ENCODE data around the gene MEX3B. TPM values are rescaled to one million over a fixed set of nuclear protein-coding genes. Genes with fewer than 3 reads are reported as not detected.
"Not testable (repeated sequence)": the region's sequence is repeated elsewhere in the genome, so short reads cannot be mapped to it uniquely, and the experiment has no call there.

Gene MEX3B
- total RNA-seq, 6 experiments from 2014 or later, result 0.39 to 1.7 (median 0.84) TPM

DNA sequence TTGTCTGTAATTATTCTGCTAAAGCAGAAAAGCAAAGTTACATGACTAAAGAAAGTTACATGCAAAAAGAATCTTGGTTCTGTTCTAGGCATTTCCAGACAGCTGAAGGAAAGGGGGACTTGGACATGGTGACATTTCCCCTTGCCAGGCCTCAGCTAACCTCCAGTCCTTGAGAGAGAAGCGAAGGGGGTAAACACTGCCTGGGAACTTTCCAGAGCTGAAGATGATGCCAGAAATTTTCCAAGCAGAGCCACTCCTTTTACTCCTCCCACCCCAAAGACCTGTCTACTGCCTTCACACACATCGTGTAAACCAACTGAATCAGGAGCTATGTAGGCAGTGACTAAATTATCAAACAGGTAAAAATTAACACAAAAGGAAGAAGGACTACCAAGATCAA lies 5.4 kb downstream of the MEX3B start:
- ATAC-seq (no peak), DNase-seq (no peak)
- no peak overlapping the region for H3K4me3 ChIP-seq
- peaks cover 0 to 3% of the 10 kb centered on the region in 2 donors for H3K27me3 ChIP-seq
- TF ChIP-seq POLR2A (IDR thresholded peaks at IDR 0.05) (no peak), CTCF (IDR thresholded peaks at IDR 0.05) (no peak)
- intact Hi-C loops (cut with DNase I), result no loop called here
- H3K36me3 ChIP-seq, result no peaks in the 10 kb centered on the region
- no peaks in the 10 kb centered on the region for H3K9me3 ChIP-seq
- no peak overlapping the region for H3K27ac ChIP-seq
- peaks cover 0 to 11% (median 0%) of the 10 kb centered on the region in 4 donors for H3K4me1 ChIP-seq
- WGBS (ENCODE audit: insufficient coverage, low coverage, low lambda C conversion rate, missing lambda C conversion rate), result 39% methylated on average over 2 of the region's 2 CpGs

GRCh38 chr15:82039871-82040270 lies 5.9 kb downstream of the MEX3B start:
- intact Hi-C loops (cut with DNase I), result no loop called here
- Histone ChIP-seq H3K4me1 (peaks cover 0 to 11% (median 0%) of the 10 kb centered on the region in 4 donors), H3K4me3 (no peak overlapping the region), H3K9me3 (no peaks in the 10 kb centered on the region), H3K27ac (no peak overlapping the region), H3K27me3 (peaks cover 0 to 3% of the 10 kb centered on the region in 2 donors), H3K36me3 (no peaks in the 10 kb centered on the region)
- TF ChIP-seq CTCF (IDR thresholded peaks at IDR 0.05) (no peak), POLR2A (IDR thresholded peaks at IDR 0.05) (no peak)
- 80% methylated on average over 6 of the region's 7 CpGs for WGBS (ENCODE audit: insufficient coverage, low coverage, low lambda C conversion rate, missing lambda C conversion rate)
- ATAC-seq (no peak), DNase-seq (no peak)

GRCh38 chr15:82036461-82036860 lies 9.4 kb downstream of the MEX3B start:
- no peak for TF ChIP-seq CTCF (IDR thresholded peaks at IDR 0.05)
- TF ChIP-seq POLR2A (IDR thresholded peaks at IDR 0.05), result no peak

DNA sequence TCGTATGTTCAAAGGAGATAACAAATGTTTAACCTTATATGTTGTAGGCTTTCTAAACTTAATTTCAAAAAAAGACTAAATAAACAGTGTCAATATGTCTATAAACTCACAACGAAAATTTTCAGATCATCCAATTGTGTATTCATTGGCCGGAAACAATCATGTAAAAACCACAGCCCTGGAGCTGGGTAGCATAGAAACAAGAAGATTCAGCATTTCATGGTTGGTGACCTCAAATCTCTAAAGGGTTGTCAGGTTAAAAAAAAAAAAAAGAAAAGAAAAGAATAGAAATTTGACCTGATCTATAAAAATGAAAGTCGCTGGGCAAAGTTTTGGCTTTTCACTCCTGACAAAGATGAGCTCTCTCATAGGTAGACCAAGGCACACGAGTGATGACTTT lies 13.9 kb downstream of the MEX3B start:
- Histone ChIP-seq H3K36me3 (no peaks in the 10 kb centered on the region), H3K9me3 (no peaks in the 10 kb centered on the region), H3K27me3 (no peaks in the 10 kb centered on the region), H3K4me1 (no peaks in the 10 kb centered on the region), H3K27ac (no peak overlapping the region), H3K4me3 (no peak overlapping the region)
- no peak for TF ChIP-seq CTCF (IDR thresholded peaks at IDR 0.05)
- TF ChIP-seq POLR2A (IDR thresholded peaks at IDR 0.05), result no peak
- ATAC-seq (no peak), DNase-seq (no peak)
- WGBS (ENCODE audit: insufficient coverage, low coverage, low lambda C conversion rate, missing lambda C conversion rate), result 56% methylated on average over 5 of the region's 5 CpGs
- intact Hi-C loops (cut with DNase I), result no loop called here

More at GRCh38 chr15:82036461-82036860, 9.4 kb downstream of the MEX3B start:
- H3K4me3 ChIP-seq, result no peak overlapping the region
- DNase-seq (no peak), ATAC-seq (no peak)
- 49% methylated on average over 4 of the region's 7 CpGs for WGBS (ENCODE audit: insufficient coverage, low coverage, low lambda C conversion rate, missing lambda C conversion rate)
- no peaks in the 10 kb centered on the region for H3K27me3 ChIP-seq
- no peaks in the 10 kb centered on the region for H3K36me3 ChIP-seq
- intact Hi-C loops (cut with DNase I), result no loop called here
- no peaks in the 10 kb centered on the region for H3K9me3 ChIP-seq
- peaks cover 0 to 11% (median 0%) of the 10 kb centered on the region in 4 donors for H3K4me1 ChIP-seq
- no peak overlapping the region for H3K27ac ChIP-seq

DNA sequence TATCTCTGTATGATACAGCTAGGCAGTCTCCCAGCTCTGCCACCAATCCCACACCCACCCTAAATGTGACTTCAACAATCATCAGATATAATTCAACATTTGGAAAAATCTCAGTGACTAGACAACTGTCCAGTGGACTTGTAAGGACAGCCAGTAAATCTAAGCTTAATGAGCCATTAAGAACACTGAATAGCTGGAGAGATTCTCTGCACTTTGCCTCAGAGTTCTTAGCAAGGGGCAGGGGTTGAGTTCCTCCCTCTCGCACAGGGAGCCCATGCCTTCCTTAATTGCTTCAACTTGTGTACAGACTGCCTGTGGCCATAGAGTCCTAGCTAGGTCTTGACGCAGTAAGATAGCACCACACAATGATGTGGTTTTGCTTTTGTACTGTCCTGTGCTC lies 15.6 kb downstream of the MEX3B start:
- no peaks in the 10 kb centered on the region for H3K9me3 ChIP-seq
- no peaks in the 10 kb centered on the region for H3K27me3 ChIP-seq
- ATAC-seq, result no peak
- no peak overlapping the region for H3K27ac ChIP-seq
- no peak overlapping the region for H3K4me3 ChIP-seq
- TF ChIP-seq POLR2A (IDR thresholded peaks at IDR 0.05) (no peak), CTCF (IDR thresholded peaks at IDR 0.05) (no peak)
- intact Hi-C loops (cut with DNase I), result no loop called here
- no peaks in the 10 kb centered on the region for H3K36me3 ChIP-seq
- DNase-seq, result no peak
- no peaks in the 10 kb centered on the region for H3K4me1 ChIP-seq
- 100% methylated on average over 1 of the region's 2 CpGs for WGBS (ENCODE audit: insufficient coverage, low coverage, low lambda C conversion rate, missing lambda C conversion rate)

DNA sequence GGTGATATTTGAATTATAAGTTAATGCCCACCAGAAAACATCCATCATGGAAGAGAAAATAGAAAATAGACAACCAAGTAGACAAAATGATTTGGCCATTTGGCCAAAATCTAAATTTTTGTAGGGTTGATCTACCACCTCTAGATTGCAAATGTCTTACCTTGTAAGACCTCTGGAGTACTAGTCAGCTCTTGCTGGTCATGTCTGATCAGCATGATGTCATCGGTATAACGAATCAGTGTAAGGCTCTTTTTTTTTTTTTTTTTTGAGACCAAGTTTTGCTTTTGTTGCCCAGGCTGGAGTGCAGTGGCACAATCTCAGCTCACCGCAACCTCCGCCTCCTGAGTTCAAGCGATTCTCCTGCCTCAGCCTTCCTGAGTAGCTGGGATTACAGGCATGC lies 17.7 kb downstream of the MEX3B start:
- intact Hi-C loops (cut with DNase I); H3K4me3 ChIP-seq; H3K9me3 ChIP-seq; H3K36me3 ChIP-seq; ATAC-seq; H3K27me3 ChIP-seq; DNase-seq; H3K4me1 ChIP-seq; H3K27ac ChIP-seq: not testable (repeated sequence)
- WGBS (ENCODE audit: insufficient coverage, low coverage, low lambda C conversion rate, missing lambda C conversion rate), result 68% methylated on average over 5 of the region's 5 CpGs
